OCI-LY7 (cell line): Measurements from ENCODE around the gene ANKRD11. TPM values are rescaled to one million over a fixed set of nuclear protein-coding genes. Genes with fewer than 3 reads are reported as not detected.

Experiments
- BruUV-seq: library from RNA; stranded (reverse); fragments of 400-500 nt; replicated peaks from 2 replicates; lab custom pipeline; 2021; lab: Mats Ljungman, UMichigan
- CTCF ChIA-PET: fragments of 300-600 bp; sonication (Branson Sonifier 250); formaldehyde crosslinking; loops from one replicate; lab custom pipeline; 2022; ENCODE audit warnings: antibody characterized with exemption; ENCODE audit not compliant: unreplicated experiment; lab: Charles Lee
- POLR2A ChIA-PET: fragments of 300-600 bp; sonication (Branson Sonifier 250); formaldehyde crosslinking; loops from one replicate; lab custom pipeline; 2022; ENCODE audit warnings: antibody characterized with exemption; lab: Charles Lee
- DNase-seq: peaks from one replicate; pipeline ENCODE4 v3.0.0-alpha.2; 2015; ENCODE audit warnings: low spot score
- H2AFZ ChIP-seq: fragments of 200-600 bp; sonication (generic), shearing (Covaris generic); 2 replicates; pipeline ENCODE4 v1.6.1; 2014; ENCODE audit warnings: mild to moderate bottlenecking, antibody characterized with exemption, low read length, moderate library complexity
- H3K27ac ChIP-seq: fragments of 200-600 bp; sonication (generic); 2 replicates; pipeline ENCODE4 v1.5.1; 2014; ENCODE audit warnings: mixed run types, low read depth, mild to moderate bottlenecking, moderate library complexity, low read length, inconsistent platforms; ENCODE audit not compliant: poor library complexity, severe bottlenecking
- H3K36me3 ChIP-seq: fragments of 200-600 bp; sonication (generic); 2 replicates; pipeline ENCODE4 v1.6.1; 2014; ENCODE audit warnings: mild to moderate bottlenecking, antibody characterized with exemption, low read length, moderate library complexity, mixed read lengths; ENCODE audit not compliant: insufficient read depth
- H3K4me1 ChIP-seq: fragments of 200-600 bp; sonication (generic); 2 replicates; pipeline ENCODE4 v1.5.1; 2014; ENCODE audit warnings: mild to moderate bottlenecking, low read length; ENCODE audit not compliant: insufficient read depth, poor library complexity, severe bottlenecking
- H3K4me2 ChIP-seq: fragments of 200-600 bp; sonication (generic); 2 replicates; pipeline ENCODE4 v1.6.1; 2014; ENCODE audit warnings: mild to moderate bottlenecking, low read length
- H3K4me3 ChIP-seq: fragments of 200-600 bp; sonication (generic); 2 replicates; pipeline ENCODE4 v1.5.1; 2014; ENCODE audit warnings: mild to moderate bottlenecking, low read depth, low read length; ENCODE audit not compliant: poor library complexity, severe bottlenecking
- H3K79me2 ChIP-seq: fragments of 200-600 bp; sonication (generic); 2 replicates; pipeline ENCODE4 v1.6.1; 2016; ENCODE audit warnings: low read depth, mild to moderate bottlenecking, low read length, moderate library complexity, mixed read lengths; ENCODE audit not compliant: insufficient read depth
- H3K9me2 ChIP-seq: fragments of 200-600 bp; sonication (generic); 2 replicates; pipeline ENCODE4 v1.6.1; 2016; ENCODE audit warnings: mild to moderate bottlenecking, low read length, mixed read lengths; ENCODE audit not compliant: insufficient read depth
- H3K9me3 ChIP-seq: fragments of 200-600 bp; sonication (generic); 2 replicates; pipeline ENCODE4 v1.6.1; 2014; ENCODE audit warnings: mild to moderate bottlenecking, mixed run types, low read length, mixed read lengths
- H4K20me1 ChIP-seq: fragments of 200-600 bp; sonication (generic); 2 replicates; pipeline ENCODE4 v1.6.1; 2014; ENCODE audit warnings: mild to moderate bottlenecking, antibody characterized with exemption, low read length, moderate library complexity, mixed read lengths; ENCODE audit not compliant: insufficient read depth
- EZH2phosphoT487 ChIP-seq: fragments of 200-600 bp; sonication (generic); IDR thresholded peaks from 2 replicates; pipeline ENCODE4 v1.6.1; 2018; ENCODE audit warnings: low read depth, borderline replicate concordance, mild to moderate bottlenecking, mixed run types, antibody characterized with exemption, low read length, moderate library complexity, mixed read lengths
- intact Hi-C: fragments of 100-400 bp; cut with micrococcal nuclease; formaldehyde crosslinking; loops from one replicate; pipeline ENCODE4 v1.10.0; 2022; ENCODE audit not compliant: unreplicated experiment
- total RNA-seq, 2 experiments: library from RNA; depleted of rRNA in 1 of 2; stranded (reverse); fragments of >200 nt in 1 of 2; shearing (Covaris generic) in 1 of 2; gene quantifications; 2 replicates each; pipeline ENCODE4 v1.2.3, GENCODE V29; 2014 to 2022
- TF ChIP-seq, protein P1 (sequence below): fragments of 200-600 bp; sonication (generic); conservative IDR thresholded peaks from 2 replicates; pipeline ENCODE4 v1.5.1; 2014; ENCODE audit warnings: mild to moderate bottlenecking, antibody characterized with exemption, low read length, moderate library complexity, mixed read lengths

ANKRD11 gene
- total RNA-seq, 2 experiments from 2014 or later, result 89.1 to 251 TPM

DNA sequence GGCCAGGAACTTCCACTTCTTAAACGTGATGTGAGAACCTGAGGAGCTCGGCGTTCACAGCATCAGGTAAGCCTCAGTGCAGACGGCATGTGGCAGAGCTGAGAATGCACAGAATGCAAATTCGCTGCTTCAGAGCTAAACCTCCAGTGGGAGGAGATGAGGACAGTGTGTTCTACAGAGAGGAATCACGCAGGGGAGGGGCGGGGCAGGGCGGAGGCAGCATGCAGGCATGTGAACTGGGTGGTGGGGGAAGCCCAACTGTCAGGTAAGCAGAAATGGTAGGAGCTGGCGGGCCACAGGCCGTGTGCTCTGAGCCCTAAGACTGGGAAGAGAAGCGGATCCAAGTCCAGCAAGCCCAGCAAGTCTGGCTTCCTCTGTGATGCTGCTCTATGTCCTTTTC is 178.2 kb downstream of the ANKRD11 start:
- H3K4me3 ChIP-seq, result no peak overlapping the region
- H3K9me2 ChIP-seq, result no peaks in the 10 kb centered on the region
- ChIA-PET POLR2A (no interaction called here), CTCF (interaction anchor here (0.5 kb wide), 1 partner anchor 14 kb away, joined by 3 read pairs; no protein-coding TSS in a partner anchor)
- H3K27ac ChIP-seq, result no peak overlapping the region
- peaks cover 33% of the 10 kb centered on the region for H3K4me1 ChIP-seq
- peaks cover 30% of the 10 kb centered on the region for H4K20me1 ChIP-seq
- peaks cover 86% of the 10 kb centered on the region for H3K79me2 ChIP-seq
- DNase-seq, result no peak
- TF ChIP-seq EZH2phosphoT487, result no peak
- TF ChIP-seq, protein P1, sequence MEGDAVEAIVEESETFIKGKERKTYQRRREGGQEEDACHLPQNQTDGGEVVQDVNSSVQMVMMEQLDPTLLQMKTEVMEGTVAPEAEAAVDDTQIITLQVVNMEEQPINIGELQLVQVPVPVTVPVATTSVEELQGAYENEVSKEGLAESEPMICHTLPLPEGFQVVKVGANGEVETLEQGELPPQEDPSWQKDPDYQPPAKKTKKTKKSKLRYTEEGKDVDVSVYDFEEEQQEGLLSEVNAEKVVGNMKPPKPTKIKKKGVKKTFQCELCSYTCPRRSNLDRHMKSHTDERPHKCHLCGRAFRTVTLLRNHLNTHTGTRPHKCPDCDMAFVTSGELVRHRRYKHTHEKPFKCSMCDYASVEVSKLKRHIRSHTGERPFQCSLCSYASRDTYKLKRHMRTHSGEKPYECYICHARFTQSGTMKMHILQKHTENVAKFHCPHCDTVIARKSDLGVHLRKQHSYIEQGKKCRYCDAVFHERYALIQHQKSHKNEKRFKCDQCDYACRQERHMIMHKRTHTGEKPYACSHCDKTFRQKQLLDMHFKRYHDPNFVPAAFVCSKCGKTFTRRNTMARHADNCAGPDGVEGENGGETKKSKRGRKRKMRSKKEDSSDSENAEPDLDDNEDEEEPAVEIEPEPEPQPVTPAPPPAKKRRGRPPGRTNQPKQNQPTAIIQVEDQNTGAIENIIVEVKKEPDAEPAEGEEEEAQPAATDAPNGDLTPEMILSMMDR, result no peak
- H2AFZ ChIP-seq, result no peak overlapping the region
- no peaks in the 10 kb centered on the region for H3K9me3 ChIP-seq
- no peak overlapping the region for H3K4me2 ChIP-seq
- peaks cover 88% of the 10 kb centered on the region for H3K36me3 ChIP-seq
- no TSS peak for BruUV-seq
- intact Hi-C loops, result no loop called here

DNA sequence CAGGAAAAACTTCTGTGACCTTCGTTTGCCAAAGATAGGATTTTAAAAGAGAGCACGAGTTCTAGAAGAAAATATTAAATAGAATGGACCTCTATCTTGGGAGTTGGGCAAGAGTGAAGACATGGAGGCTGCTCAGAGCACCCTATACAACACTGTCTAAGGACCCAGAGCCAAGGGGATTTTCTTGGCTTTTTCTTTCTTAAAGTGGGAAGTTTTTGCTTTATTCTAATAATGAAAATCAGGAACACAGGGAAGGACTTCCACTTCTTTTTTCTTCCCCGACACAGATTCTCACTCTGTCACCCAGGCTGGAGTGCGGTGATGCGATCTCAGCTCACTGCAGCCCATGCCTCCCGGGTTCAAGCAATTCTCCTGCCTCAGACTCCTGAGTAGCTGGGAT is 178.7 kb downstream of the ANKRD11 start:
- Histone ChIP-seq H3K9me2 (no peaks in the 10 kb centered on the region), H3K27ac (no peak overlapping the region), H3K9me3 (no peaks in the 10 kb centered on the region), H3K36me3 (peaks cover 90% of the 10 kb centered on the region), H4K20me1 (peaks cover 28% of the 10 kb centered on the region), H2AFZ (no peak overlapping the region), H3K4me3 (no peak overlapping the region), H3K4me1 (peaks cover 28% of the 10 kb centered on the region), H3K79me2 (peaks cover 83% of the 10 kb centered on the region), H3K4me2 (no peak overlapping the region)
- ChIA-PET POLR2A (no interaction called here), CTCF (no interaction called here)
- no TSS peak for BruUV-seq
- DNase-seq, result no peak
- no peak for TF ChIP-seq EZH2phosphoT487
- TF ChIP-seq, protein P1, result no peak
- intact Hi-C loops, result no loop called here

DNA sequence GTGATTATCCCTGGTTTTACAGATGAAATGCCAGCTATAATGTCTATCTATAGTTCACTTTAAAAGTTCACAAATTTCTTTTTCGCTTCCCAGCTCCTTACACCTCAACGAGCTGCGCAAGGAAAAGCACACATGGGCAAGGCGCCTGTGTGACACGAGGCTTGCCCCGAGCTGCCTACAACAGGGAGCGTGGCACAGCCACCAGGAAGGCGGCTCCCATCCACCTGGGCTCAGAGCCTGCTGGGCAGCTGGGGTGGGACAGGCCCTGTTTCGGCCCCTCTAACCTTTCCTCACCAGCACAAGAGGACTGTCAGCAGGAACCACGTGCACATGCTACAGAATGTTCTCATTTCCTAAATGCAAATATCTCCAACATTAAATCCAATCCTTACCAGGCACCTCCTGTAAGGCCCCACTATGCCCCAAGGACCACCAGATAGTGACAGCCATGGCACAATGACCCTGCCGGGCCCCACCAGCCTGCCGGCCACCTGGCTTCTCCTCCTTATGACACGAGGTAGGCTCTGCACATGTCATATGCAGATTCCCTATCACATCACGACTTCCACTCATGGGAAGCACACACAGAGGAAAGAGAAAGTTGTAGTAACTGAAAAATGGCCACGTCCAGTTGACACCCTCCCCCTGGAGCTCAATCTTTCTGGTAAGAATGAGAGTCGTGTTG is 180.8 kb downstream of the ANKRD11 start:
- Histone ChIP-seq H3K4me3 (no peak overlapping the region), H3K36me3 (peaks cover 81% of the 10 kb centered on the region), H3K27ac (no peak overlapping the region), H4K20me1 (peaks cover 9% of the 10 kb centered on the region; the same call in 1 of the 2 replicates), H3K79me2 (peaks cover 62% of the 10 kb centered on the region), H3K9me3 (no peaks in the 10 kb centered on the region), H3K4me1 (peaks cover 11% of the 10 kb centered on the region), H3K4me2 (no peak overlapping the region), H2AFZ (no peak overlapping the region), H3K9me2 (no peaks in the 10 kb centered on the region)
- CTCF ChIA-PET, result no interaction called here
- POLR2A ChIA-PET, result no interaction called here
- intact Hi-C loops, result no loop called here
- DNase-seq, result no peak
- TF ChIP-seq EZH2phosphoT487, result no peak
- TF ChIP-seq, protein P1, result no peak
- no TSS peak for BruUV-seq
